NCI-H510A treated with DMSO at 0.1 percent for 48 hours (cell line): ENCODE measurements around the gene NOTO.
A peak's percentile ranks its signal among the peaks of the same experiment; 100 is the strongest.
"Not testable (repeated sequence)": the region's sequence is repeated elsewhere in the genome, so short reads cannot be mapped to it uniquely, and the experiment has no call there.

Experiments used
- DNase-seq: peaks from one replicate; lab custom pipeline; 2025; lab: John Stamatoyannopoulos, UW

The NOTO gene

GRCh38 chr2:73202156-73203054, at the start of gene NOTO:
TSS of gene NOTO (plus strand) at chr2:73202574. CDS start at chr2:73202667, 93 bp downstream.
- DNase-seq, result no peak

- peak; percentile 42 for DNase-seq
Observed at GRCh38 chr2:73156539-73157124, 45.7 kb upstream of the NOTO start.

- no peak for DNase-seq
Observed at GRCh38 chr2:73162856-73163391, 39.5 kb upstream of the NOTO start.

GRCh38 chr2:73163483-73164367, 38.6 kb upstream of the NOTO start:
- DNase-seq, result peak; percentile 15

GRCh38 chr2:73165978-73166377, 36.4 kb upstream of the NOTO start:
- DNase-seq, result not testable (repeated sequence)

- DNase-seq, result not testable (repeated sequence)
Observed at GRCh38 chr2:73166813-73167212, 35.6 kb upstream of the NOTO start.

GRCh38 chr2:73168348-73168747, 34.0 kb upstream of the NOTO start:
- DNase-seq, result not testable (repeated sequence)

GRCh38 chr2:73170341-73170740, 32.0 kb upstream of the NOTO start:
- not testable (repeated sequence) for DNase-seq

GRCh38 chr2:73172963-73173362, 29.4 kb upstream of the NOTO start:
- DNase-seq, result no peak

GRCh38 chr2:73173781-73174180, 28.6 kb upstream of the NOTO start:
- no peak for DNase-seq

GRCh38 chr2:73174244-73174643, 28.1 kb upstream of the NOTO start:
- DNase-seq, result no peak

GRCh38 chr2:73174941-73175662, 27.3 kb upstream of the NOTO start:
- DNase-seq, result no peak

GRCh38 chr2:73175663-73176204, 26.6 kb upstream of the NOTO start:
- DNase-seq, result peak; percentile 45

- DNase-seq, result no peak
Observed at GRCh38 chr2:73176205-73176880, 26.0 kb upstream of the NOTO start.

- peak; percentile 80 for DNase-seq
Observed at GRCh38 chr2:73176881-73177644, 25.3 kb upstream of the NOTO start.

- no peak for DNase-seq
Observed at GRCh38 chr2:73177645-73178255, 24.6 kb upstream of the NOTO start.

GRCh38 chr2:73185965-73186364, 16.4 kb upstream of the NOTO start:
- no peak for DNase-seq

- no peak for DNase-seq
Observed at GRCh38 chr2:73187549-73187948, 14.8 kb upstream of the NOTO start.

GRCh38 chr2:73197579-73197978, 4.8 kb upstream of the NOTO start:
- DNase-seq, result no peak
